Ascending aorta (tissue), 2 donors: ENCODE data around the gene DTD2. TPM values are rescaled to one million over a fixed set of nuclear protein-coding genes. Genes with fewer than 3 reads are reported as not detected.
"Not testable (repeated sequence)": the region's sequence is repeated elsewhere in the genome, so short reads cannot be mapped to it uniquely, and the experiment has no call there.

Experiments
- DNase-seq, 2 donors: peaks; one replicate each; pipeline ENCODE4 v3.0.0-alpha.2; 2019; ENCODE audit warnings: low spot score in 2 of 2
- H3K27ac ChIP-seq, 2 donors: fragments of 200-600 bp; sonication (generic); one replicate each; pipeline ENCODE4 v1.5.1; 2016 to 2017; ENCODE audit warnings: mild to moderate bottlenecking in 1 of 2
- H3K27me3 ChIP-seq: fragments of 200-600 bp; sonication (generic); one replicate; pipeline ENCODE4 v1.5.1; 2017
- H3K36me3 ChIP-seq, 2 donors: fragments of 200-600 bp; sonication (generic); one replicate each; pipeline ENCODE4 v1.5.1; 2016
- H3K4me1 ChIP-seq, 2 donors: fragments of 200-600 bp; sonication (generic); one replicate each; pipeline ENCODE4 v1.5.1; 2016 to 2017; ENCODE audit warnings: mild to moderate bottlenecking in 1 of 2
- H3K4me3 ChIP-seq, 2 donors: fragments of 200-600 bp; sonication (generic); one replicate each; pipeline ENCODE4 v1.5.1; 2016 to 2017; ENCODE audit warnings: mild to moderate bottlenecking in 1 of 2
- H3K9me3 ChIP-seq, 2 donors: fragments of 200-600 bp; sonication (generic); one replicate each; pipeline ENCODE4 v1.5.1; 2016
- CTCF ChIP-seq, 3 experiments: fragments of 200-600 bp in 2 of 3; fragments of 450-650 bp in 1 of 3; sonication (generic) in 2 of 3; IDR thresholded peaks; one replicate each; pipeline ENCODE4 v1.5.1; 2016 to 2019; ENCODE audit warnings: antibody characterized with exemption in 3 of 3, mild to moderate bottlenecking in 1 of 3, moderate library complexity in 1 of 3
- intact Hi-C: fragments of 100-400 bp; cut with DNase I; formaldehyde crosslinking; loops from one replicate; pipeline ENCODE4 v1.15.1; 2023
- total RNA-seq: library from RNA; depleted of rRNA; stranded (reverse); fragments of >200 nt; gene quantifications from one replicate; pipeline ENCODE4 v1.1.0, GENCODE V29; 2016

DTD2 gene
- total RNA-seq, 1 donor from 2014 or later, result 120 TPM

DNA sequence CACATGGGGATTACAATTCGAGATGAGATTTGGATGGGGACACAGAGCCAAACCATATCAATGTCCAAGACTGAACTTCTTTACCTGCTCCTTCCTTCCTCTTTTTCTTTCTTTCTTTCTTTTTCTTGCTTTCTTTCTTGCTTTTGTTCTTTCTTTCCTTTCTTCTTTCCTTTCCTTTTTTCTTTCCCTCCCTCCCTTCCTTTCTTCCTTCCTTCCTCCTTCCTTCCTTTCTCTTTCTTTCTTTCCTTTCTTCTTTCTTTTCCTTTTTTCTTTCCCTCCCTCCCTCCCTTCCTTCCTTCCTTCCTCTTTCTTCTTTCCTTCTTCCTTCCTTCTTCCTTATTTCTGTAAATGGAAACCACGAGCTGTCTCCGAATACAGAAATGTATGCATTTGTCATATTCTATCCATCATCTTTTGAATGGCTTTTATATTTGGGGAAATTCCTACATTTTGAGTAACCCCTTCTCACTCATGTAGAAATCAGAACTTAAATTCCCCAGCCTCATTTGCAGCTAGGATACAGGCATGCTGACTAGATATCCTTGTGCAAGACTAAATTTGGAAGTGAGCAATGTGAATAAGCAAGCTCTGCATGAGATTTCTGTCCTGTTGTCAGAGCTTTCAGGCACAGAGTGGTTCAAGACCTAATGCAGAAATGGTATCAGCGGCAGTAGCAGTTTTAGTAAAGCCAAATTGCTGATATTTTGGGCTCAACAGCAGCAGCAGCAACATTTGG is 19.0 kb upstream of the DTD2 start:
- Histone ChIP-seq H3K36me3 (no peaks in the 10 kb centered on the region), H3K4me3 (no peak overlapping the region), H3K27me3 (no peaks in the 10 kb centered on the region), H3K27ac (peak overlapping the region in 1 of 2 donors; percentile 2), H3K4me1 (peaks cover 0 to 11% of the 10 kb centered on the region in 2 donors), H3K9me3 (no peaks in the 10 kb centered on the region)
- intact Hi-C loops, result no loop called here
- DNase-seq, result no peak
- TF ChIP-seq CTCF (IDR thresholded peaks at IDR 0.05), result no peak

DNA sequence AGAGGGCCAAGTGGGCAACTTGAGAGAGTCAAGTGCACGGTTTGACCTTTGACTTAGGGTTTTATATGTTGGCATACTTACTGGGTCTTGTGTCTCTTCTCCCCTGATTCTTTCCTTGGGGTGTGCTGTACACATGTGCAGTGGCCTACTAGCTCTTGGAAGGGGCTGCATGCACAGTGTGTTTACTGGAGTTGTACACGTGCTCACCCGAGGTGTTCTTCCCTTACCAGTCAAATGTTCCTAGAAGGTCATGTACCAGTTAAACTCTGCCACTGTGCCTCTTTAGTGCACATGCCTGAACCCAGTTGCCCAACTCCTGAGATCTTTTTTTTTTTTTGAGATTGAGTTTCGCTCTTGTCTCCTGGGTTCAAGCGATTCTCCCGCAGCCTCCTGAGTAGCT is 9.2 kb upstream of the DTD2 start:
- TF ChIP-seq CTCF (IDR thresholded peaks at IDR 0.05), result no peak
- intact Hi-C loops, result no loop called here
- Histone ChIP-seq H3K9me3 (no peaks in the 10 kb centered on the region), H3K36me3 (no peaks in the 10 kb centered on the region), H3K27me3 (no peaks in the 10 kb centered on the region), H3K4me3 (no peak overlapping the region), H3K4me1 (no peaks in the 10 kb centered on the region), H3K27ac (no peak overlapping the region)
- no peak for DNase-seq

- no peak overlapping the region for H3K27ac ChIP-seq
- no peak for DNase-seq
- TF ChIP-seq CTCF (IDR thresholded peaks at IDR 0.05), result no peak
- no peaks in the 10 kb centered on the region for H3K9me3 ChIP-seq
- intact Hi-C loops, result no loop called here
- H3K27me3 ChIP-seq, result no peaks in the 10 kb centered on the region
- H3K36me3 ChIP-seq, result no peaks in the 10 kb centered on the region
- no peaks in the 10 kb centered on the region for H3K4me1 ChIP-seq
- H3K4me3 ChIP-seq, result no peak overlapping the region
Observed at GRCh38 chr14:31465111-31465510, 7.8 kb upstream of the DTD2 start.

GRCh38 chr14:31462450-31462849 is 5.1 kb upstream of the DTD2 start:
- H3K27me3 ChIP-seq, H3K4me1 ChIP-seq, DNase-seq, H3K4me3 ChIP-seq, intact Hi-C loops, H3K36me3 ChIP-seq, H3K9me3 ChIP-seq, H3K27ac ChIP-seq: not testable (repeated sequence)

DNA sequence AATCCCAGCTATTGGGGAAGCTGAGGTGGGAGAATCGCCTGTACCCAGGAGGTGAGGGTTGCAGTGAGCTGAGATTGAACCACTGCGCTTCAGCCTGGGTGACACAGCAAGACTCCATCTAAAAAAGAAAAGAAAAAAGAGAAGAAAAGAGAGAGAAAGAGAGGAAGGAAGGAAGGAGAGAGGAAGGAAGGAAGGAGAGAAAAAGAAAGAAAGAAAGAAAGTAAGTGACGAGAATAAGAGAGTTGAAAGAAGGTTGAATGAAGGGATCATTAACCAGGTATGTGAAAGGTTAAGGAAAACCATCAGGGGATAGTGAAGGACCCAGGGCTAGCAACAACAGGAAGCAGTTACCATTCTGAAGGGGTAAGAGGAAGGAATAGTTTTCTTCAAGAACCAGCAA is 4.2 kb upstream of the DTD2 start:
- no peaks in the 10 kb centered on the region for H3K27me3 ChIP-seq
- no peak for DNase-seq
- intact Hi-C loops, result no loop called here

More for the DNA sequence above, 4.2 kb upstream of the DTD2 start:
- Histone ChIP-seq H3K9me3 (no peaks in the 10 kb centered on the region), H3K4me3 (no peak overlapping the region), H3K27ac (no peak overlapping the region), H3K4me1 (peaks cover 0 to 4% of the 10 kb centered on the region in 2 donors), H3K36me3 (no peaks in the 10 kb centered on the region)
- TF ChIP-seq CTCF (IDR thresholded peaks at IDR 0.05), result no peak
